ENCODE measurements around the gene SCAMP4.

DNA sequence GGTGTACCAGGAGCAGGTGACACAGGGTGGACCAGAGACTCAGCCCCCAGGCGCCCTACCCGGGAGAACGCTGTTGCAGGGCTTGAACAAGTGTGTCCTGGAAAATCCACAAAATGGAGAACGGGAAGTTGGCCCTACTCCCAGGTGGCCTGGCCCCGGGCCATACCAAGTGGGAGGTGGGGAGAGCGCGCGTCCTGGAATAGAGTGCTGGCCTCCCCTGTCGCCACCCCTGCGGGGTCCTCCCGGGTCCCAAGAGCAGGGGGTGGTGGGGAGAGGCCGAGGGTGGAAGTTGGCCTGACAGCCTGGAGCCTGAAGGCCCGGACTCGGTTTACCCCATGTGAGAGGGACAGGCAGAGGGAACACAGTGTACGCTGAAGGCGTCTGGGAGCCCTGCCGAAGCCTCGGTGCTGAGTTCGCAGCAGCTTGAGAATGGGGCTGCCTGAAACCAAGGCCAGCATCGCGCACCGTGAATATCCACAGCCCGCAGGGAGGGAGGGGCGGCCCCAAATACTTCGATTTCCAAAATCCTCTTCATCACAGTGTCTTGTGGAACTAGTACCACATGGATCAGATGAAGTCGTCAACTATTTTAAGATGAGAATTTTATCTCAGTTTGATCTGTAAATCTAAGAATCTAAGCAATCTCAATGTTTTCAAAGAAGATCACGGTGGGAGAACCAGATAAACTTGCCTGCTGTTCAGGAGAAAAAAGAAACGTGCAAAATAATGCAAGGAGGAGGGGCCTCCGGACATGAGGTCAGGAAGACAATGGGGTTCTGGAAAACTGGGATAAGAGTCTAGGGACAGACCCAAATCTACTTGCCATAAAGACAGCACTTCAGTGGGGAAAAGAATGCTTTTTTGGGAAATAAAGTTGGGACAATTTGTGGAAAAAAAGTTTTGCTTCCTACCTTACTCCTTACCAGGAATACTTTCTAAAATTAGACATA, 31.4 kb upstream of the SCAMP4 start:
- TF ChIP-seq, protein P1, sequence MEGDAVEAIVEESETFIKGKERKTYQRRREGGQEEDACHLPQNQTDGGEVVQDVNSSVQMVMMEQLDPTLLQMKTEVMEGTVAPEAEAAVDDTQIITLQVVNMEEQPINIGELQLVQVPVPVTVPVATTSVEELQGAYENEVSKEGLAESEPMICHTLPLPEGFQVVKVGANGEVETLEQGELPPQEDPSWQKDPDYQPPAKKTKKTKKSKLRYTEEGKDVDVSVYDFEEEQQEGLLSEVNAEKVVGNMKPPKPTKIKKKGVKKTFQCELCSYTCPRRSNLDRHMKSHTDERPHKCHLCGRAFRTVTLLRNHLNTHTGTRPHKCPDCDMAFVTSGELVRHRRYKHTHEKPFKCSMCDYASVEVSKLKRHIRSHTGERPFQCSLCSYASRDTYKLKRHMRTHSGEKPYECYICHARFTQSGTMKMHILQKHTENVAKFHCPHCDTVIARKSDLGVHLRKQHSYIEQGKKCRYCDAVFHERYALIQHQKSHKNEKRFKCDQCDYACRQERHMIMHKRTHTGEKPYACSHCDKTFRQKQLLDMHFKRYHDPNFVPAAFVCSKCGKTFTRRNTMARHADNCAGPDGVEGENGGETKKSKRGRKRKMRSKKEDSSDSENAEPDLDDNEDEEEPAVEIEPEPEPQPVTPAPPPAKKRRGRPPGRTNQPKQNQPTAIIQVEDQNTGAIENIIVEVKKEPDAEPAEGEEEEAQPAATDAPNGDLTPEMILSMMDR (conservative IDR thresholded peaks at IDR 0.05; ENCODE audit: low read length), result no peak
- no peak for TF ChIP-seq EZH2phosphoT487 (IDR thresholded peaks at IDR 0.05; ENCODE audit: borderline replicate concordance, low read depth, low read length)

Data from OCI-LY7 (cell line).